ENCODE results near the gene HEATR5A. TPM values are rescaled to one million over a fixed set of nuclear protein-coding genes. Genes with fewer than 3 reads are reported as not detected.

HEATR5A gene
- total and polyA plus RNA-seq, 2 of the 13 experiments (the other 11 are each of a cell fraction or from before 2014, with no cell fraction given): 36.4 to 105 TPM

GRCh38 chr14:31261859-31262731, 158.3 kb downstream of the HEATR5A start (continued):
- peak; percentile 32; the same call in 1 of the 2 replicates for TF ChIP-seq TBX3 (IDR thresholded peaks at IDR 0.05; ENCODE audit: borderline replicate concordance)
- TF ChIP-seq, protein P1, sequence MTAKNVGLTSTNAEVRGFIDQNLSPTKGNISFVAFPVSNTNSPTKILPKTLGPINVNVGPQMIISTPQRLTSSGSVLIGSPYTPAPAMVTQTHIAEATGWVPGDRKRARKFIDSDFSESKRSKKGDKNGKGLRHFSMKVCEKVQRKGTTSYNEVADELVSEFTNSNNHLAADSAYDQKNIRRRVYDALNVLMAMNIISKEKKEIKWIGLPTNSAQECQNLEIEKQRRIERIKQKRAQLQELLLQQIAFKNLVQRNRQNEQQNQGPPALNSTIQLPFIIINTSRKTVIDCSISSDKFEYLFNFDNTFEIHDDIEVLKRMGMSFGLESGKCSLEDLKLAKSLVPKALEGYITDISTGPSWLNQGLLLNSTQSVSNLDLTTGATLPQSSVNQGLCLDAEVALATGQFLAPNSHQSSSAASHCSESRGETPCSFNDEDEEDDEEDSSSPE (CRISPR knock-in tag; IDR thresholded peaks at IDR 0.05): peak; percentile 61
- TF ChIP-seq SALL1 (CRISPR knock-in tag; IDR thresholded peaks at IDR 0.05): peak; percentile 91
- peak; percentile 77 for TF ChIP-seq ZBTB25 (CRISPR knock-in tag; IDR thresholded peaks at IDR 0.05)
- TF ChIP-seq ZBTB8A (CRISPR knock-in tag; IDR thresholded peaks at IDR 0.05; ENCODE audit: borderline replicate concordance, low read depth): 0 out of 2 replicates have a peak, but pooled peaks have one; percentile 64
- no peak; the same call in 1 of the 2 replicates for TF ChIP-seq ARHGAP35 (CRISPR knock-in tag; IDR thresholded peaks at IDR 0.05; ENCODE audit: borderline replicate concordance)
- TF ChIP-seq ZNF781 (CRISPR knock-in tag; IDR thresholded peaks at IDR 0.05; ENCODE audit: borderline replicate concordance, not compliant biosample characterization): peak; percentile 73
- peak; percentile 37 for TF ChIP-seq ZFY (CRISPR knock-in tag; IDR thresholded peaks at IDR 0.05)
- TF ChIP-seq PRPF4 (IDR thresholded peaks at IDR 0.05; ENCODE audit: low read depth, low read length, poor library complexity, severe bottlenecking): no peak
- peak; percentile 97 for TF ChIP-seq GATAD2A (CRISPR knock-in tag; IDR thresholded peaks at IDR 0.05)
- TF ChIP-seq ZNF121 (CRISPR knock-in tag; IDR thresholded peaks at IDR 0.05): no peak
- TF ChIP-seq FOXJ3 (CRISPR knock-in tag; IDR thresholded peaks at IDR 0.05; ENCODE audit: borderline replicate concordance): peak; percentile 93; the same call in 1 of the 2 replicates
- TF ChIP-seq, protein P2, sequence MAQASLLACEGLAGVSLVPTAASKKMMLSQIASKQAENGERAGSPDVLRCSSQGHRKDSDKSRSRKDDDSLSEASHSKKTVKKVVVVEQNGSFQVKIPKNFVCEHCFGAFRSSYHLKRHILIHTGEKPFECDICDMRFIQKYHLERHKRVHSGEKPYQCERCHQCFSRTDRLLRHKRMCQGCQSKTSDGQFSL (CRISPR knock-in tag; IDR thresholded peaks at IDR 0.05): peak; percentile 68; the same call in 1 of the 2 replicates
- peak; percentile 95 for TF ChIP-seq CREM (IDR thresholded peaks at IDR 0.05)
- no peak for TF ChIP-seq CREM (CRISPR knock-in tag; IDR thresholded peaks at IDR 0.05)
- no peak for TF ChIP-seq GABPA (IDR thresholded peaks at IDR 0.05; ENCODE audit: low read depth, low read length)
- TF ChIP-seq GABPA (CRISPR knock-in tag; IDR thresholded peaks at IDR 0.05; ENCODE audit: low read depth): no peak
- TF ChIP-seq ZNF232 (CRISPR knock-in tag; IDR thresholded peaks at IDR 0.05; ENCODE audit: borderline replicate concordance): peak; percentile 72; the same call in 1 of the 2 replicates
- TF ChIP-seq ZNF720 (CRISPR knock-in tag; IDR thresholded peaks at IDR 0.05): no peak
- TF ChIP-seq PHB2 (IDR thresholded peaks at IDR 0.05; ENCODE audit: partially characterized antibody): no peak
- TF ChIP-seq NFATC3 (CRISPR knock-in tag; IDR thresholded peaks at IDR 0.05): peak; percentile 84
- peak; percentile 83 for TF ChIP-seq ZNF350 (CRISPR knock-in tag; IDR thresholded peaks at IDR 0.05; ENCODE audit: borderline replicate concordance, low read depth)
- TF ChIP-seq TIGD3 (CRISPR knock-in tag; IDR thresholded peaks at IDR 0.05; ENCODE audit: borderline replicate concordance): no peak
- TF ChIP-seq TFDP1 (CRISPR knock-in tag; IDR thresholded peaks at IDR 0.05; ENCODE audit: borderline replicate concordance): peak; percentile 80; the same call in 1 of the 2 replicates
- TF ChIP-seq ZNF709 (CRISPR knock-in tag; IDR thresholded peaks at IDR 0.05): peak; percentile 72; the same call in 1 of the 2 replicates
